Esophagus squamous epithelium (tissue), 4 donors: ENCODE measurements around the gene NDRG4.

Experiments
- CTCF ChIP-seq, 6 experiments: fragments of 450-650 bp in 4 of 6; fragments of 200-600 bp in 2 of 6; sonication (generic) in 2 of 6; IDR thresholded peaks; one replicate each; pipeline ENCODE4 v1.5.1; 2016 to 2019; ENCODE audit warnings: antibody characterized with exemption in 6 of 6, mild to moderate bottlenecking in 4 of 6, moderate library complexity in 4 of 6
- POLR2A ChIP-seq, 4 donors: fragments of 450-650 bp; IDR thresholded peaks; one replicate each; pipeline ENCODE4 v1.6.1; 2017; ENCODE audit warnings: antibody characterized with exemption in 4 of 4, mild to moderate bottlenecking in 4 of 4, moderate library complexity in 3 of 4

- TF ChIP-seq CTCF (IDR thresholded peaks at IDR 0.05) (no peak), POLR2A (IDR thresholded peaks at IDR 0.05) (no peak)
Observed at GRCh38 chr16:58451265-58451689, 48.7 kb upstream of the NDRG4 start.
